LNCAP (cell line): Measurements from ENCODE around the gene HTR4.

Experiments used
- TF ChIP-seq, protein P1 (sequence below): fragments of 450-650 bp; IDR thresholded peaks from 2 replicates; pipeline ENCODE4 v1.5.1; 2017; ENCODE audit warnings: mild to moderate bottlenecking

Gene HTR4

DNA sequence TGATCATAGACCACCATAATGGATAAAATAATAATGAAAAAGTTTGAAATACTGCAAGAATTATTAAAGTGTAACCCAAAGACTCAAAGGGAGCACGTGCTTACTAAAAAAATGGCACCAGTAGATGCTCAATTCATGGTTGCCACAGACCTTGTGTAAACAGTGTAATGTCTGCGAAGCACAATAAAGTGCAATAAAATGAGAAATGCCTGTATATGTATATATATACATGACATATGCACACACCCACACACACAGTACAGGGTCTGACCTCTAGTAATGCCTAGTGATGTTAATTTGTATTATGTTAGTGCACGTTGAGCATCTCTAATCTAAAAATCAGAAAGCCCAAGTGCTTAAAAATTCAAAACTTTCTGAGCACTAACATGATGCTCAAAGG, 218.3 kb downstream of the HTR4 start:
- TF ChIP-seq, protein P1, sequence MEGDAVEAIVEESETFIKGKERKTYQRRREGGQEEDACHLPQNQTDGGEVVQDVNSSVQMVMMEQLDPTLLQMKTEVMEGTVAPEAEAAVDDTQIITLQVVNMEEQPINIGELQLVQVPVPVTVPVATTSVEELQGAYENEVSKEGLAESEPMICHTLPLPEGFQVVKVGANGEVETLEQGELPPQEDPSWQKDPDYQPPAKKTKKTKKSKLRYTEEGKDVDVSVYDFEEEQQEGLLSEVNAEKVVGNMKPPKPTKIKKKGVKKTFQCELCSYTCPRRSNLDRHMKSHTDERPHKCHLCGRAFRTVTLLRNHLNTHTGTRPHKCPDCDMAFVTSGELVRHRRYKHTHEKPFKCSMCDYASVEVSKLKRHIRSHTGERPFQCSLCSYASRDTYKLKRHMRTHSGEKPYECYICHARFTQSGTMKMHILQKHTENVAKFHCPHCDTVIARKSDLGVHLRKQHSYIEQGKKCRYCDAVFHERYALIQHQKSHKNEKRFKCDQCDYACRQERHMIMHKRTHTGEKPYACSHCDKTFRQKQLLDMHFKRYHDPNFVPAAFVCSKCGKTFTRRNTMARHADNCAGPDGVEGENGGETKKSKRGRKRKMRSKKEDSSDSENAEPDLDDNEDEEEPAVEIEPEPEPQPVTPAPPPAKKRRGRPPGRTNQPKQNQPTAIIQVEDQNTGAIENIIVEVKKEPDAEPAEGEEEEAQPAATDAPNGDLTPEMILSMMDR: no peak

DNA sequence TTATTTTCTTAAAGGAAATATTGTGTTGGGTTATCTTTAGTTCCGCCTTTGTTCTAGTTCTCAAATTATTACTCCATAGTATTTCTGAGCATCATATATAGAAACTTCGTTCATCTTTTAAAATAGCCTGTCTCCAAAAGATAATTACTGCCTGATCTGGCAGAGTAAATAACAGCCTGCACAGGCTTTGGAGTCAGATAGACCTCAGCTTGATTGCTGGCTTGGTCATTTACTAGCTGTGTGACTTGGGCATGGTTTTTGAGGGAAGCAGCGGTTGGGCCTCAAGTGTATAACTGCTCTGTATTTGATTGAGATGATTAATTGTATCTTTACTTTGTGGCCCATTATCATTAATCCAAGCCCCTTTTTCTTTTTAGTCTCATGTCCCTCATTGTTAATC, 220.5 kb downstream of the HTR4 start:
- TF ChIP-seq, protein P1: no peak
